Karpas-422 (cell line): ENCODE data around the gene PIF1. TPM values are rescaled to one million over a fixed set of nuclear protein-coding genes. Genes with fewer than 3 reads are reported as not detected.

ENCODE experiments used
- DNase-seq: peaks from one replicate; pipeline ENCODE4 v3.0.0-alpha.2; 2015
- H2AFZ ChIP-seq: fragments of 200-600 bp; sonication (generic); 2 replicates; pipeline ENCODE4 v1.6.1; 2014; ENCODE audit warnings: antibody characterized with exemption, low read length, mixed read lengths
- H3K27ac ChIP-seq: fragments of 200-600 bp; sonication (generic); 2 replicates; pipeline ENCODE4 v1.5.1; 2014; ENCODE audit warnings: mild to moderate bottlenecking, low read length, moderate library complexity
- H3K27me3 ChIP-seq: fragments of 200-600 bp; sonication (generic); 2 replicates; pipeline ENCODE4 v1.6.1; 2014; ENCODE audit warnings: low read length, mixed read lengths
- H3K36me3 ChIP-seq: fragments of 200-600 bp; sonication (generic); 2 replicates; pipeline ENCODE4 v1.6.1; 2014; ENCODE audit warnings: low read length, mixed read lengths; ENCODE audit not compliant: insufficient read depth
- H3K4me1 ChIP-seq: fragments of 200-600 bp; sonication (generic); 2 replicates; pipeline ENCODE4 v1.6.1; 2014; ENCODE audit warnings: mild to moderate bottlenecking, low read length, mixed read lengths
- H3K4me2 ChIP-seq: fragments of 200-600 bp; sonication (generic); 2 replicates; pipeline ENCODE4 v1.6.1; 2014; ENCODE audit warnings: low read length, low read depth, mild to moderate bottlenecking; ENCODE audit not compliant: poor library complexity, severe bottlenecking
- H3K4me3 ChIP-seq: fragments of 200-600 bp; sonication (generic); 2 replicates; pipeline ENCODE4 v1.5.1; 2014; ENCODE audit warnings: mild to moderate bottlenecking, antibody characterized with exemption, low read length, mixed read lengths
- H3K79me2 ChIP-seq: fragments of 200-600 bp; sonication (generic); 2 replicates; pipeline ENCODE4 v1.6.1; 2014; ENCODE audit warnings: mild to moderate bottlenecking, low read length, mixed read lengths
- H3K9ac ChIP-seq: fragments of 200-600 bp; sonication (generic); 2 replicates; pipeline ENCODE4 v1.6.0; 2014; ENCODE audit warnings: low read length
- H3K9me2 ChIP-seq: fragments of 200-600 bp; sonication (generic), shearing (Covaris generic); replicated peaks from 2 replicates; pipeline ENCODE4 v1.6.0; 2014; ENCODE audit warnings: mild to moderate bottlenecking, low read length, moderate library complexity; ENCODE audit not compliant: insufficient read depth
- H3K9me3 ChIP-seq: fragments of 300-700, 200-600 bp; sonication (generic); 2 replicates; pipeline ENCODE4 v1.6.1; 2014; ENCODE audit warnings: low read length, mixed read lengths
- H4K20me1 ChIP-seq: fragments of 200-600 bp; sonication (generic); 2 replicates; pipeline ENCODE4 v1.6.1; 2014; ENCODE audit warnings: mild to moderate bottlenecking, antibody characterized with exemption, low read length, low read depth; ENCODE audit not compliant: insufficient read depth
- total RNA-seq: library from RNA; depleted of rRNA; stranded (reverse); fragments of >200 nt; shearing (Covaris generic); gene quantifications from 2 replicates; pipeline ENCODE4 v1.2.3, GENCODE V29; 2014; ENCODE audit warnings: low replicate concordance

PIF1 gene
- total RNA-seq, 1 experiment from 2014 or later: 18.6 TPM

GRCh38 chr15:64782751-64783150, 42.7 kb downstream of the PIF1 start:
- DNase-seq: no peak
- H4K20me1 ChIP-seq: no peaks in the 10 kb centered on the region
- no peak overlapping the region for H3K4me3 ChIP-seq
- no peak overlapping the region for H3K27ac ChIP-seq
- H3K36me3 ChIP-seq: no peaks in the 10 kb centered on the region
- H3K9me2 ChIP-seq: no peaks in the 10 kb centered on the region
- no peak overlapping the region for H3K4me2 ChIP-seq
- no peaks in the 10 kb centered on the region for H3K9me3 ChIP-seq
- no peak overlapping the region for H2AFZ ChIP-seq
- H3K4me1 ChIP-seq: no peaks in the 10 kb centered on the region
- no peaks in the 10 kb centered on the region for H3K79me2 ChIP-seq
- no peak overlapping the region for H3K9ac ChIP-seq
- H3K27me3 ChIP-seq: no peaks in the 10 kb centered on the region

- H3K9me2 ChIP-seq: no peaks in the 10 kb centered on the region
- H3K9ac ChIP-seq: no peak overlapping the region
- no peak for DNase-seq
- H3K4me2 ChIP-seq: no peak overlapping the region
- no peak overlapping the region for H3K4me3 ChIP-seq
- no peaks in the 10 kb centered on the region for H3K36me3 ChIP-seq
- no peaks in the 10 kb centered on the region for H3K4me1 ChIP-seq
- no peak overlapping the region for H2AFZ ChIP-seq
- H3K9me3 ChIP-seq: no peaks in the 10 kb centered on the region
- H3K79me2 ChIP-seq: no peaks in the 10 kb centered on the region
- H3K27me3 ChIP-seq: no peaks in the 10 kb centered on the region
- no peaks in the 10 kb centered on the region for H4K20me1 ChIP-seq
- H3K27ac ChIP-seq: no peak overlapping the region
These were observed 44.1 kb downstream of the PIF1 start for GRCh38 chr15:64781299-64781698.

GRCh38 chr15:64780600-64781156, 44.8 kb downstream of the PIF1 start:
- Histone ChIP-seq H3K27me3 (no peaks in the 10 kb centered on the region), H3K79me2 (no peaks in the 10 kb centered on the region), H3K27ac (no peak overlapping the region), H3K4me2 (no peak overlapping the region), H2AFZ (no peak overlapping the region), H4K20me1 (no peaks in the 10 kb centered on the region), H3K9me3 (no peaks in the 10 kb centered on the region), H3K36me3 (no peaks in the 10 kb centered on the region), H3K9ac (no peak overlapping the region), H3K4me3 (no peak overlapping the region), H3K9me2 (no peaks in the 10 kb centered on the region), H3K4me1 (no peaks in the 10 kb centered on the region)
- no peak for DNase-seq

GRCh38 chr15:64779630-64780029, 45.8 kb downstream of the PIF1 start:
- H3K9ac ChIP-seq: no peak overlapping the region
- no peaks in the 10 kb centered on the region for H3K27me3 ChIP-seq
- H3K4me3 ChIP-seq: no peak overlapping the region
- H3K4me2 ChIP-seq: no peak overlapping the region
- no peak overlapping the region for H2AFZ ChIP-seq
- no peaks in the 10 kb centered on the region for H4K20me1 ChIP-seq
- no peaks in the 10 kb centered on the region for H3K79me2 ChIP-seq
- no peaks in the 10 kb centered on the region for H3K4me1 ChIP-seq
- H3K27ac ChIP-seq: no peak overlapping the region
- no peaks in the 10 kb centered on the region for H3K9me3 ChIP-seq
- no peaks in the 10 kb centered on the region for H3K36me3 ChIP-seq
- no peaks in the 10 kb centered on the region for H3K9me2 ChIP-seq
- no peak for DNase-seq

- Histone ChIP-seq H3K27ac (no peak overlapping the region), H3K4me1 (no peaks in the 10 kb centered on the region), H3K9me3 (no peaks in the 10 kb centered on the region), H3K27me3 (no peaks in the 10 kb centered on the region), H3K9me2 (no peaks in the 10 kb centered on the region), H3K79me2 (no peaks in the 10 kb centered on the region), H3K4me3 (no peak overlapping the region), H4K20me1 (no peaks in the 10 kb centered on the region), H2AFZ (no peak overlapping the region), H3K36me3 (no peaks in the 10 kb centered on the region), H3K9ac (no peak overlapping the region), H3K4me2 (no peak overlapping the region)
- DNase-seq: no peak
These were observed 46.4 kb downstream of the PIF1 start for GRCh38 chr15:64779024-64779423.

GRCh38 chr15:64776402-64776786, 49.1 kb downstream of the PIF1 start:
- H3K4me2 ChIP-seq: no peak overlapping the region
- no peak overlapping the region for H3K4me3 ChIP-seq
- H3K36me3 ChIP-seq: no peaks in the 10 kb centered on the region
- no peaks in the 10 kb centered on the region for H3K4me1 ChIP-seq
- no peaks in the 10 kb centered on the region for H3K27me3 ChIP-seq
- no peak for DNase-seq
- no peaks in the 10 kb centered on the region for H4K20me1 ChIP-seq
- H3K9ac ChIP-seq: no peak overlapping the region
- H2AFZ ChIP-seq: no peak overlapping the region
- H3K9me3 ChIP-seq: no peaks in the 10 kb centered on the region
- no peaks in the 10 kb centered on the region for H3K79me2 ChIP-seq
- no peaks in the 10 kb centered on the region for H3K9me2 ChIP-seq
- no peak overlapping the region for H3K27ac ChIP-seq

GRCh38 chr15:64775551-64776401, 49.7 kb downstream of the PIF1 start, which contains the start of gene RBPMS2:
TSS of gene RBPMS2 (minus strand) at chr15:64775589. CDS start at chr15:64775319, 270 bp downstream.
- Histone ChIP-seq H3K9me3 (no peaks in the 10 kb centered on the region), H3K79me2 (no peaks in the 10 kb centered on the region), H3K4me3 (no peak within 1 kb of the TSS), H3K9ac (no peak within 1 kb of the TSS), H4K20me1 (no peaks in the 10 kb centered on the region), H3K27me3 (no peaks in the 10 kb centered on the region), H2AFZ (no peak within 1 kb of the TSS), H3K4me2 (no peak within 1 kb of the TSS), H3K9me2 (no peaks in the 10 kb centered on the region), H3K36me3 (no peaks in the 10 kb centered on the region), H3K4me1 (no peaks in the 10 kb centered on the region), H3K27ac (no peak within 1 kb of the TSS)
- DNase-seq: no peak

GRCh38 chr15:64774629-64775493, 50.6 kb downstream of the PIF1 start:
- H3K4me2 ChIP-seq: no peak overlapping the region
- no peak overlapping the region for H3K27ac ChIP-seq
- H3K79me2 ChIP-seq: no peaks in the 10 kb centered on the region
- no peaks in the 10 kb centered on the region for H3K4me1 ChIP-seq
- no peaks in the 10 kb centered on the region for H4K20me1 ChIP-seq
- DNase-seq: no peak
- no peak overlapping the region for H3K9ac ChIP-seq
- H3K9me3 ChIP-seq: no peaks in the 10 kb centered on the region
- no peaks in the 10 kb centered on the region for H3K9me2 ChIP-seq
- no peak overlapping the region for H3K4me3 ChIP-seq
- H3K36me3 ChIP-seq: no peaks in the 10 kb centered on the region
- H3K27me3 ChIP-seq: no peaks in the 10 kb centered on the region
- no peak overlapping the region for H2AFZ ChIP-seq
